ENCODE measurements around the gene NCAN.
"Not testable (repeated sequence)": the region's sequence is repeated elsewhere in the genome, so short reads cannot be mapped to it uniquely, and the experiment has no call there.

NCAN gene

GRCh38 chr19:19211499-19212420 lies at the start of gene NCAN:
TSS of gene NCAN (plus strand) at chr19:19211958. CDS start at chr19:19216954, 4,996 bp downstream.
- no peak for DNase-seq (ENCODE audit: low read depth in 2 of 2)

GRCh38 chr19:19162495-19162894 lies 49.3 kb upstream of the NCAN start:
- DNase-seq (ENCODE audit: low read depth in 2 of 2) = no peak

GRCh38 chr19:19165396-19165795 lies 46.4 kb upstream of the NCAN start:
- no peak for DNase-seq (ENCODE audit: low read depth in 2 of 2)

GRCh38 chr19:19167612-19168011 lies 44.1 kb upstream of the NCAN start:
- no peak for DNase-seq (ENCODE audit: low read depth in 2 of 2)

GRCh38 chr19:19169236-19170052 lies 42.3 kb upstream of the NCAN start:
- no peak for DNase-seq (ENCODE audit: low read depth in 2 of 2)

- peak; percentile 54 to 72 for DNase-seq (ENCODE audit: low read depth in 2 of 2)
Observed at GRCh38 chr19:19170053-19170872, 41.5 kb upstream of the NCAN start, which contains the start of gene MEF2B. TSS of gene MEF2B (minus strand) at chr19:19170263. CDS start at chr19:19150735, 19,528 bp downstream.

GRCh38 chr19:19170873-19171672 lies 40.7 kb upstream of the NCAN start:
- no peak for DNase-seq (ENCODE audit: low read depth in 2 of 2)

GRCh38 chr19:19171821-19172532 lies 39.8 kb upstream of the NCAN start:
- DNase-seq (ENCODE audit: low read depth in 2 of 2) = no peak

GRCh38 chr19:19173243-19173642 lies 38.5 kb upstream of the NCAN start:
- DNase-seq (ENCODE audit: low read depth in 2 of 2) = not testable (repeated sequence)

GRCh38 chr19:19176950-19177349 lies 34.8 kb upstream of the NCAN start:
- no peak for DNase-seq (ENCODE audit: low read depth in 2 of 2)

- DNase-seq (ENCODE audit: low read depth in 2 of 2) = no peak
Observed at GRCh38 chr19:19179548-19180441, 32.0 kb upstream of the NCAN start.

- no peak for DNase-seq (ENCODE audit: low read depth in 2 of 2)
Observed at GRCh38 chr19:19181488-19181998, 30.2 kb upstream of the NCAN start.

GRCh38 chr19:19185853-19186740 lies 25.7 kb upstream of the NCAN start:
- peak; percentile 27 to 34 for DNase-seq (ENCODE audit: low read depth in 2 of 2)

- no peak for DNase-seq (ENCODE audit: low read depth in 2 of 2)
Observed at GRCh38 chr19:19186742-19187141, 25.0 kb upstream of the NCAN start.

GRCh38 chr19:19191768-19192077 lies 20.0 kb upstream of the NCAN start:
- no peak for DNase-seq (ENCODE audit: low read depth in 2 of 2)

GRCh38 chr19:19192078-19192882 lies 19.5 kb upstream of the NCAN start, which contains the start of the genes BORCS8 and RFXANK:
TSS of gene BORCS8 (minus strand) at chr19:19192152. CDS start at chr19:19192117, 35 bp downstream.
TSS of gene RFXANK (plus strand) at chr19:19192258. CDS start at chr19:19193947, 1,689 bp downstream.
- peak; percentile 98 to 99 for DNase-seq (ENCODE audit: low read depth in 2 of 2)

- no peak for DNase-seq (ENCODE audit: low read depth in 2 of 2)
Observed at GRCh38 chr19:19192910-19193423, 18.8 kb upstream of the NCAN start.
